Measurements from ENCODE around the gene HIPK2. TPM values are rescaled to one million over a fixed set of nuclear protein-coding genes. Genes with fewer than 3 reads are reported as not detected.

The HIPK2 gene
- total RNA-seq, 1 donor from 2014 or later: 89.1 TPM

GRCh38 chr7:139620676-139621344 is 157.0 kb downstream of the HIPK2 start:
- peaks cover 44% of the 10 kb centered on the region for H3K36me3 Mint-ChIP-seq
- H3K4me3 Mint-ChIP-seq: no peak overlapping the region

GRCh38 chr7:139619367-139619657 is 158.5 kb downstream of the HIPK2 start:
- Mint-ChIP-seq H3K9me3 (no peaks in the 10 kb centered on the region), H3K27ac (no peak overlapping the region), H3K4me1 (ENCODE audit: unreplicated experiment) (no peaks in the 10 kb centered on the region), H3K36me3 (peaks cover 32% of the 10 kb centered on the region), H3K4me3 (no peak overlapping the region), H3K27me3 (no peaks in the 10 kb centered on the region)
- no peak for DNase-seq (ENCODE audit: extremely low spot score, unreplicated experiment)
- TF ChIP-seq CTCF (conservative IDR thresholded peaks at IDR 0.05): no peak

More at GRCh38 chr7:139620676-139621344, 157.0 kb downstream of the HIPK2 start:
- peak overlapping the region; percentile 18 for H3K27ac Mint-ChIP-seq
- no peak for DNase-seq (ENCODE audit: extremely low spot score, unreplicated experiment)
- no peaks in the 10 kb centered on the region for H3K4me1 Mint-ChIP-seq (ENCODE audit: unreplicated experiment)
- H3K27me3 Mint-ChIP-seq: no peaks in the 10 kb centered on the region
- no peaks in the 10 kb centered on the region for H3K9me3 Mint-ChIP-seq
- TF ChIP-seq CTCF (conservative IDR thresholded peaks at IDR 0.05): peak; percentile 75

- no peak for DNase-seq (ENCODE audit: extremely low spot score, unreplicated experiment)
- no peak overlapping the region for H3K4me3 Mint-ChIP-seq
- H3K9me3 Mint-ChIP-seq: no peaks in the 10 kb centered on the region
- no peaks in the 10 kb centered on the region for H3K4me1 Mint-ChIP-seq (ENCODE audit: unreplicated experiment)
- no peak overlapping the region for H3K27ac Mint-ChIP-seq
- no peaks in the 10 kb centered on the region for H3K27me3 Mint-ChIP-seq
- peak; percentile 67 for TF ChIP-seq CTCF (conservative IDR thresholded peaks at IDR 0.05)
- peaks cover 32% of the 10 kb centered on the region for H3K36me3 Mint-ChIP-seq
Observed at GRCh38 chr7:139618482-139619366, 159.1 kb downstream of the HIPK2 start.

DNA sequence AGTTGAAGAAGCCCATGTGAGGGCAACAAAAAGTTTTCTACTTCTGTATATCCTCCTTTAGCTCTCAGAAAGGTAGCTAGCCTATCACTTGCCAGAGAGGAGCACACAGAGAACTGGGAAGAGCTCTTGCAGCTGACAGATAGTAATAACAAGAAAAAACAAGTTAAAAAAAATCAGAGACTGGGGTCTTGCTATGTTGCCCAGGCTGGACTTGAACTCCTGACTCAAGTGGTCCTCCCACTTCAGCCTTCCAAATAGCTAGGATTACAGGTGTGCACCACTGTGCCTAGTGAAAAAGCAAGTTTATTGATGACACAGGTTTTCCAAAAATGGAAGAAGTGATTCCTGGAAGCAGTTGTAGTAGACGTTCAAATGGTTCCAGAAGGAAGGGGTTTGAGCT is 160.7 kb downstream of the HIPK2 start:
- no peaks in the 10 kb centered on the region for H3K9me3 Mint-ChIP-seq
- H3K27ac Mint-ChIP-seq: no peak overlapping the region
- H3K36me3 Mint-ChIP-seq: peaks cover 40% of the 10 kb centered on the region
- H3K4me1 Mint-ChIP-seq (ENCODE audit: unreplicated experiment): no peaks in the 10 kb centered on the region
- DNase-seq (ENCODE audit: extremely low spot score, unreplicated experiment): no peak
- no peak for TF ChIP-seq CTCF (conservative IDR thresholded peaks at IDR 0.05)
- no peak overlapping the region for H3K4me3 Mint-ChIP-seq
- no peaks in the 10 kb centered on the region for H3K27me3 Mint-ChIP-seq

- Mint-ChIP-seq H3K27ac (peak overlapping the region; percentile 55), H3K4me1 (ENCODE audit: unreplicated experiment) (no peaks in the 10 kb centered on the region), H3K36me3 (peaks cover 39% of the 10 kb centered on the region), H3K9me3 (no peaks in the 10 kb centered on the region), H3K4me3 (no peak overlapping the region), H3K27me3 (no peaks in the 10 kb centered on the region)
- TF ChIP-seq CTCF (conservative IDR thresholded peaks at IDR 0.05): no peak
- DNase-seq (ENCODE audit: extremely low spot score, unreplicated experiment): no peak
Observed at GRCh38 chr7:139614886-139615285, 162.9 kb downstream of the HIPK2 start.
